Measurements from ENCODE around the gene ASIP.
"Not testable (repeated sequence)": the region's sequence is repeated elsewhere in the genome, so short reads cannot be mapped to it uniquely, and the experiment has no call there.

DNA sequence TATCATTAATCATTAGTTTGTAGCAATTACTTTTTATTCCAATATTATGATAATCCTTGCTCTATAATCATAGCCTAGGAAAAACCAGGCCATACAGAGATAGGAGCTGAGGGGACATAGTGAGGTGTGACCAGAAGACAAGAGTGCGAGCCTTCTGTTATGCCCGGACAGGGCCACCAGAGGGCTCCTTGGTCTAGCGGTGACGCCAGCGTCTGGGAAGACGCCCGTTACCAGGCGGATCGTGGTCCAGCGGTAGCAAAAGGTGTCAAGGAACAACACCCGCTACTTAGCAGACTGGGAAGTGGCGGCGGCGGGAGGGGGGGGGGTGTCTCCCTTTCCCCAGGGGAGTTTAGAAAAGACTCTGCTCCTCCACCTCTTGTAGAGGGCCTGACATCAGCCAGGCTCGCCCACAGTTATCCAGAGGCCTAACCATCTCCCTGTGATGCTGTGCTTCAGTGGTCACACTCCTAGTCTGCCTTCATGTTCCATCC is 57.1 kb downstream of the ASIP start:
- 0 out of 2 replicates have a peak, but pooled peaks have one; percentile 4 for TF ChIP-seq CTCF (conservative IDR thresholded peaks at IDR 0.05; ENCODE audit: low read depth, low read length)
- TF ChIP-seq POLR2A (IDR thresholded peaks at IDR 0.05; ENCODE audit: low read depth, low read length); RAD21 (IDR thresholded peaks at IDR 0.05; ENCODE audit: low read length): not testable (repeated sequence)
